OCI-LY7 (cell line): ENCODE measurements around the gene OR51A7. TPM values are rescaled to one million over a fixed set of nuclear protein-coding genes. Genes with fewer than 3 reads are reported as not detected.

Source experiments
- BruUV-seq: library from RNA; stranded (reverse); fragments of 400-500 nt; replicated peaks from 2 replicates; lab custom pipeline; 2021; lab: Mats Ljungman, UMichigan
- CTCF ChIA-PET: fragments of 300-600 bp; sonication (Branson Sonifier 250); formaldehyde crosslinking; loops from one replicate; lab custom pipeline; 2022; ENCODE audit warnings: antibody characterized with exemption; ENCODE audit not compliant: unreplicated experiment; lab: Charles Lee
- POLR2A ChIA-PET: fragments of 300-600 bp; sonication (Branson Sonifier 250); formaldehyde crosslinking; loops from one replicate; lab custom pipeline; 2022; ENCODE audit warnings: antibody characterized with exemption; lab: Charles Lee
- DNase-seq: peaks from one replicate; pipeline ENCODE4 v3.0.0-alpha.2; 2015; ENCODE audit warnings: low spot score
- H2AFZ ChIP-seq: fragments of 200-600 bp; sonication (generic), shearing (Covaris generic); 2 replicates; pipeline ENCODE4 v1.6.1; 2014; ENCODE audit warnings: mild to moderate bottlenecking, antibody characterized with exemption, low read length, moderate library complexity
- H3K27ac ChIP-seq: fragments of 200-600 bp; sonication (generic); 2 replicates; pipeline ENCODE4 v1.5.1; 2014; ENCODE audit warnings: mixed run types, low read depth, mild to moderate bottlenecking, moderate library complexity, low read length, inconsistent platforms; ENCODE audit not compliant: poor library complexity, severe bottlenecking
- H3K36me3 ChIP-seq: fragments of 200-600 bp; sonication (generic); 2 replicates; pipeline ENCODE4 v1.6.1; 2014; ENCODE audit warnings: mild to moderate bottlenecking, antibody characterized with exemption, low read length, moderate library complexity, mixed read lengths; ENCODE audit not compliant: insufficient read depth
- H3K4me1 ChIP-seq: fragments of 200-600 bp; sonication (generic); 2 replicates; pipeline ENCODE4 v1.5.1; 2014; ENCODE audit warnings: mild to moderate bottlenecking, low read length; ENCODE audit not compliant: insufficient read depth, poor library complexity, severe bottlenecking
- H3K4me2 ChIP-seq: fragments of 200-600 bp; sonication (generic); 2 replicates; pipeline ENCODE4 v1.6.1; 2014; ENCODE audit warnings: mild to moderate bottlenecking, low read length
- H3K4me3 ChIP-seq: fragments of 200-600 bp; sonication (generic); 2 replicates; pipeline ENCODE4 v1.5.1; 2014; ENCODE audit warnings: mild to moderate bottlenecking, low read depth, low read length; ENCODE audit not compliant: poor library complexity, severe bottlenecking
- H3K79me2 ChIP-seq: fragments of 200-600 bp; sonication (generic); 2 replicates; pipeline ENCODE4 v1.6.1; 2016; ENCODE audit warnings: low read depth, mild to moderate bottlenecking, low read length, moderate library complexity, mixed read lengths; ENCODE audit not compliant: insufficient read depth
- H3K9me2 ChIP-seq: fragments of 200-600 bp; sonication (generic); 2 replicates; pipeline ENCODE4 v1.6.1; 2016; ENCODE audit warnings: mild to moderate bottlenecking, low read length, mixed read lengths; ENCODE audit not compliant: insufficient read depth
- H3K9me3 ChIP-seq: fragments of 200-600 bp; sonication (generic); 2 replicates; pipeline ENCODE4 v1.6.1; 2014; ENCODE audit warnings: mild to moderate bottlenecking, mixed run types, low read length, mixed read lengths
- H4K20me1 ChIP-seq: fragments of 200-600 bp; sonication (generic); 2 replicates; pipeline ENCODE4 v1.6.1; 2014; ENCODE audit warnings: mild to moderate bottlenecking, antibody characterized with exemption, low read length, moderate library complexity, mixed read lengths; ENCODE audit not compliant: insufficient read depth
- CTCF ChIP-seq: fragments of 200-600 bp; sonication (generic); conservative IDR thresholded peaks from 2 replicates; pipeline ENCODE4 v1.5.1; 2014; ENCODE audit warnings: mild to moderate bottlenecking, antibody characterized with exemption, low read length, moderate library complexity, mixed read lengths
- EZH2phosphoT487 ChIP-seq: fragments of 200-600 bp; sonication (generic); IDR thresholded peaks from 2 replicates; pipeline ENCODE4 v1.6.1; 2018; ENCODE audit warnings: low read depth, borderline replicate concordance, mild to moderate bottlenecking, mixed run types, antibody characterized with exemption, low read length, moderate library complexity, mixed read lengths
- intact Hi-C: fragments of 100-400 bp; cut with micrococcal nuclease; formaldehyde crosslinking; loops from one replicate; pipeline ENCODE4 v1.10.0; 2022; ENCODE audit not compliant: unreplicated experiment
- total RNA-seq, 2 experiments: library from RNA; depleted of rRNA in 1 of 2; stranded (reverse); fragments of >200 nt in 1 of 2; shearing (Covaris generic) in 1 of 2; gene quantifications; 2 replicates each; pipeline ENCODE4 v1.2.3, GENCODE V29; 2014 to 2022

The OR51A7 gene
- total RNA-seq, 2 experiments from 2014 or later: not detected

GRCh38 chr11:4924239-4924638, 20.7 kb downstream of the OR51A7 start, which contains the start of gene OR51G1:
TSS of gene OR51G1 (minus strand) at chr11:4924339. CDS start at chr11:4924339, 0 bp downstream.
- ChIA-PET POLR2A (no interaction called here), CTCF (no interaction called here)
- no peak for TF ChIP-seq EZH2phosphoT487
- no peak for TF ChIP-seq CTCF
- no peaks in the 10 kb centered on the region for H3K9me3 ChIP-seq
- H3K27ac ChIP-seq: no peak within 1 kb of the TSS
- no peaks in the 10 kb centered on the region for H3K79me2 ChIP-seq
- no peak within 1 kb of the TSS for H3K4me2 ChIP-seq
- H3K9me2 ChIP-seq: no peaks in the 10 kb centered on the region
- H3K4me3 ChIP-seq: no peak within 1 kb of the TSS
- H3K36me3 ChIP-seq: no peaks in the 10 kb centered on the region
- no peaks in the 10 kb centered on the region for H3K4me1 ChIP-seq
- BruUV-seq: no TSS peak
- no peak for DNase-seq
- H4K20me1 ChIP-seq: no peaks in the 10 kb centered on the region
- H2AFZ ChIP-seq: no peak within 1 kb of the TSS
- intact Hi-C loops: no loop called here

GRCh38 chr11:4926608-4927007, 23.0 kb downstream of the OR51A7 start:
- no peaks in the 10 kb centered on the region for H3K79me2 ChIP-seq
- H4K20me1 ChIP-seq: no peaks in the 10 kb centered on the region
- TF ChIP-seq EZH2phosphoT487: no peak
- TF ChIP-seq CTCF: no peak
- BruUV-seq: no TSS peak
- intact Hi-C loops: no loop called here
- H3K36me3 ChIP-seq: no peaks in the 10 kb centered on the region
- no peak overlapping the region for H2AFZ ChIP-seq
- H3K4me3 ChIP-seq: no peak overlapping the region
- ChIA-PET POLR2A (no interaction called here), CTCF (no interaction called here)
- H3K9me3 ChIP-seq: no peaks in the 10 kb centered on the region
- H3K27ac ChIP-seq: no peak overlapping the region
- no peaks in the 10 kb centered on the region for H3K4me1 ChIP-seq
- H3K9me2 ChIP-seq: no peaks in the 10 kb centered on the region
- DNase-seq: no peak
- H3K4me2 ChIP-seq: no peak overlapping the region

- POLR2A ChIA-PET: no interaction called here
- H3K9me2 ChIP-seq: no peaks in the 10 kb centered on the region
- BruUV-seq: no TSS peak
Measured at GRCh38 chr11:4932751-4933150, 29.2 kb downstream of the OR51A7 start.

More at GRCh38 chr11:4932751-4933150, 29.2 kb downstream of the OR51A7 start:
- H3K4me1 ChIP-seq: no peaks in the 10 kb centered on the region
- no peaks in the 10 kb centered on the region for H3K36me3 ChIP-seq
- intact Hi-C loops: no loop called here
- TF ChIP-seq CTCF (no peak), EZH2phosphoT487 (no peak)
- H3K9me3 ChIP-seq: no peaks in the 10 kb centered on the region
- no peak overlapping the region for H3K4me2 ChIP-seq
- no peaks in the 10 kb centered on the region for H3K79me2 ChIP-seq
- no peak overlapping the region for H3K27ac ChIP-seq
- no peak overlapping the region for H2AFZ ChIP-seq
- DNase-seq: no peak
- no peak overlapping the region for H3K4me3 ChIP-seq
- H4K20me1 ChIP-seq: no peaks in the 10 kb centered on the region
- CTCF ChIA-PET: no interaction called here
